ENCODE measurements around the gene BDKRB2. TPM values are rescaled to one million over a fixed set of nuclear protein-coding genes. Genes with fewer than 3 reads are reported as not detected.

BDKRB2 gene
- total and polyA plus RNA-seq, 2 of the 4 experiments (the other 2 are of a cell fraction) = 60.9 to 73.1 TPM

DNA sequence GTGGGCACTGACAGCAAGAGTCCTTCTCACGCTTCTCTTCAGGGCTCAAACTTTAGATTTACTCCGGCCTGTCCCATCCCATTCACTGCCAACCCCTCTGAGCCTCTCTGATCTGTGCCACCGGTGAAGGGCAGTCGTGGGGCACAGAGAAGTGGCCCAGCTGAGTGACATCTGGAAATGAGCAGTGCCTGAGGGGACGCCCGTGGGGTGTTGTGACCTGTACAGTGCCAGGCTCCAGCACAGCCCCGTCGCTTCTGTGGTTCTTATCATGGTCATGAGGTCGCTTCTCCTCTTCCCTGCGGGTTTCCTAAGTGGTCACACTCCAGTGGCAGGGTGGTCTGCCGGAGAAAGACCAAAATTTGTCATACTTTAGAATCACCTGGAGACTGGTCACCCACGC lies 4.1 kb downstream of the BDKRB2 start:
- Histone ChIP-seq H2AK9ac (replicated peaks; ENCODE audit: low read depth, low read length, poor library complexity) (no peak overlapping the region), H3K9me1 (ENCODE audit: insufficient read depth, low read length) (peaks cover 26% of the 10 kb centered on the region), H4K91ac (ENCODE audit: insufficient read depth, low read depth, low read length) (no peak overlapping the region), H3K4me3 (ENCODE audit: insufficient read depth, low read depth, low read length) (no peak overlapping the region), H2AFZ (replicated peaks; ENCODE audit: low read length, poor library complexity) (no peak overlapping the region), H4K8ac (ENCODE audit: low read depth in 2 of 2, low read length in 2 of 2) (no peak overlapping the region; a peak in 1 of 4 replicates), H3K4ac (ENCODE audit: low read depth, low read length) (no peak overlapping the region), H3K4me2 (ENCODE audit: low read depth, low read length) (peak overlapping the region; percentile 98), H3K18ac (ENCODE audit: low read depth, low read length) (no peak overlapping the region), H3K9ac (ENCODE audit: low read depth, low read length) (no peak overlapping the region), H3K9me3 (ENCODE audit: control insufficient read depth, insufficient read depth, low read length) (peaks cover 14% of the 10 kb centered on the region), H4K5ac (ENCODE audit: low read depth, low read length) (no peak overlapping the region), H3K14ac (replicated peaks; ENCODE audit: low read depth, low read length) (no peak overlapping the region), H2BK15ac (ENCODE audit: low read depth, low read length) (no peak overlapping the region), H2BK20ac (ENCODE audit: low read depth, low read length) (no peak overlapping the region), H2AK5ac (ENCODE audit: low read depth, low read length) (peak overlapping the region; percentile 37; the same call in 1 of the 2 replicates), H3K27me3 (ENCODE audit: control insufficient read depth, insufficient read depth, low read length) (no peaks in the 10 kb centered on the region), H2BK5ac (ENCODE audit: low read depth, low read length, poor library complexity, severe bottlenecking) (no peak overlapping the region), H3K23ac (ENCODE audit: low read depth, low read length) (no peak overlapping the region), H3K4me1 (ENCODE audit: control insufficient read depth, insufficient read depth, low read length) (peaks cover 25% of the 10 kb centered on the region), H4K20me1 (ENCODE audit: insufficient read depth, low read length) (peaks cover 69% of the 10 kb centered on the region), H3K36me3 (ENCODE audit: control insufficient read depth, insufficient read depth, low read length) (peaks cover 68% of the 10 kb centered on the region), H3K79me1 (ENCODE audit: low read depth in 1 of 2, low read length in 2 of 2) (peaks cover 51 to 94% of the 10 kb centered on the region in 2 experiments), H3K27ac (ENCODE audit: insufficient read depth, low read length) (peak overlapping the region; percentile 38), H2BK120ac (ENCODE audit: low read depth, low read length) (no peak overlapping the region), H3K56ac (ENCODE audit: extremely low read depth, insufficient read depth, low read length) (no peak overlapping the region)
- in situ Hi-C loops (cut with MboI; ENCODE audit: low sequenced_read_pairs) = no loop called here
- WGBS, 2 experiments (ENCODE audit: extremely low coverage in 2 of 2, insufficient read length in 1 of 2) = 100% methylated on average over 1 of the region's 12 CpGs; no CpG with 5 or more reads in 1 of the 2 experiments
- POLR2A ChIA-PET (ENCODE audit: unreplicated experiment) = interaction anchor here (0.9 kb wide), 1 partner anchor 104 kb away, joined by 4 read pairs; no protein-coding TSS in a partner anchor
- no peak for DNase-seq
- CTCF ChIA-PET = no interaction called here
- intact Hi-C loops (cut with micrococcal nuclease) = loop anchor here (10.0 kb wide), 1 partner anchor 214 kb away; no protein-coding TSS in a partner anchor
- dilution Hi-C loops (cut with HindIII; ENCODE audit: low sequenced_read_pairs, unreplicated experiment) = no loop called here
- no peak for ATAC-seq (ENCODE audit: low read depth)
- TF ChIP-seq SMC3 (IDR thresholded peaks at IDR 0.05; ENCODE audit: low read depth, low read length) (no peak), MXI1 (IDR thresholded peaks at IDR 0.05; ENCODE audit: borderline replicate concordance, low read depth, low read length) (no peak), POLR2A (IDR thresholded peaks at IDR 0.05; ENCODE audit: low read depth, low read length) (0 out of 2 replicates have a peak, but pooled peaks have one; percentile 10)
- no TSS peak for BruUV-seq (replicated peaks)

Data from IMR-90 (cell line).